H9 (cell line): ENCODE data around the gene ARNT2. TPM values are rescaled to one million over a fixed set of nuclear protein-coding genes. Genes with fewer than 3 reads are reported as not detected.
A peak's percentile ranks its signal among the peaks of the same experiment; 100 is the strongest.

ENCODE experiments used
- DNase-seq: peaks from one replicate; pipeline ENCODE4 v3.0.0-alpha.2; 2017
- H2AFZ ChIP-seq: one replicate; pipeline ENCODE4 v1.6.1; 2013; ENCODE audit warnings: mild to moderate bottlenecking, low read length, control low read depth, moderate library complexity
- H2AK5ac ChIP-seq: 2 replicates; pipeline ENCODE4 v1.6.1; 2013; ENCODE audit warnings: low read length, control low read depth, mixed read lengths; ENCODE audit not compliant: insufficient read length
- H2BK120ac ChIP-seq: one replicate; pipeline ENCODE4 v1.6.1; 2013; ENCODE audit warnings: low read depth, mild to moderate bottlenecking, low read length, control low read depth, inconsistent platforms; ENCODE audit not compliant: poor library complexity, severe bottlenecking
- H2BK12ac ChIP-seq: 2 replicates; pipeline ENCODE4 v1.6.1; 2013; ENCODE audit warnings: low read length, control low read depth, mixed read lengths, low read depth; ENCODE audit not compliant: insufficient read length
- H2BK15ac ChIP-seq: 2 replicates; pipeline ENCODE4 v1.6.1; 2013; ENCODE audit warnings: low read depth, low read length, control low read depth
- H2BK20ac ChIP-seq: one replicate; pipeline ENCODE4 v1.6.1; 2013; ENCODE audit warnings: low read depth, mild to moderate bottlenecking, low read length, control low read depth, inconsistent platforms; ENCODE audit not compliant: poor library complexity, severe bottlenecking
- H2BK5ac ChIP-seq: 2 replicates; pipeline ENCODE4 v1.6.1; 2013; ENCODE audit warnings: low read length, control low read depth, mixed read lengths; ENCODE audit not compliant: insufficient read length
- H3K14ac ChIP-seq: 2 replicates; pipeline ENCODE4 v1.6.1; 2013; ENCODE audit warnings: low read length, control low read depth; ENCODE audit not compliant: insufficient read depth
- H3K18ac ChIP-seq: 2 replicates; pipeline ENCODE4 v1.6.1; 2013; ENCODE audit warnings: low read depth, mild to moderate bottlenecking, mixed read lengths, low read length, control low read depth; ENCODE audit not compliant: insufficient read length
- H3K23ac ChIP-seq: 2 replicates; pipeline ENCODE4 v1.6.1; 2013; ENCODE audit warnings: low read length, control low read depth, mixed read lengths, low read depth; ENCODE audit not compliant: insufficient read length
- H3K23me2 ChIP-seq: 2 replicates; pipeline ENCODE4 v1.6.1; 2013; ENCODE audit warnings: low read depth, mild to moderate bottlenecking, mixed read lengths, low read length, control low read depth; ENCODE audit not compliant: insufficient read length, poor library complexity, severe bottlenecking
- H3K27ac ChIP-seq: 2 replicates; pipeline ENCODE4 v1.5.1; 2013; ENCODE audit warnings: low read length, control low read depth, mixed read lengths, low read depth; ENCODE audit not compliant: insufficient read length
- H3K27me3 ChIP-seq: 2 replicates; pipeline ENCODE4 v1.6.1; 2013; ENCODE audit warnings: low read length, control low read depth, inconsistent platforms; ENCODE audit not compliant: insufficient read depth
- H3K4ac ChIP-seq: 2 replicates; pipeline ENCODE4 v1.6.1; 2013; ENCODE audit warnings: low read depth, mild to moderate bottlenecking, control low read depth, inconsistent platforms, low read length, moderate library complexity
- H3K4me1 ChIP-seq: 2 replicates; pipeline ENCODE4 v1.6.1; 2013; ENCODE audit warnings: low read length, control low read depth, inconsistent platforms; ENCODE audit not compliant: insufficient read depth
- H3K4me2 ChIP-seq: 2 replicates; pipeline ENCODE4 v1.6.1; 2013; ENCODE audit warnings: low read length, control low read depth, mixed read lengths; ENCODE audit not compliant: insufficient read length, insufficient read depth
- H3K56ac ChIP-seq: 2 replicates; pipeline ENCODE4 v1.6.1; 2013; ENCODE audit warnings: low read depth, mild to moderate bottlenecking, mixed read lengths, low read length, control low read depth; ENCODE audit not compliant: insufficient read length
- H3K79me1 ChIP-seq: 2 replicates; pipeline ENCODE4 v1.6.1; 2013; ENCODE audit warnings: low read depth, mild to moderate bottlenecking, moderate library complexity, low read length, control low read depth, inconsistent platforms; ENCODE audit not compliant: insufficient read depth, poor library complexity, severe bottlenecking
- H3K79me2 ChIP-seq: 2 replicates; pipeline ENCODE4 v1.6.1; 2013; ENCODE audit warnings: low read length, control low read depth, inconsistent platforms; ENCODE audit not compliant: insufficient read depth
- H3K9ac ChIP-seq: 2 replicates; pipeline ENCODE4 v1.6.1; 2013; ENCODE audit warnings: low read length, control low read depth, mixed read lengths; ENCODE audit not compliant: insufficient read length; ENCODE audit errors: extremely low read depth
- H3K9me3 ChIP-seq: one replicate; pipeline ENCODE4 v1.6.1; 2013; ENCODE audit warnings: low read depth, low read length, inconsistent platforms; ENCODE audit not compliant: control insufficient read depth
- H3T11ph ChIP-seq: one replicate; pipeline ENCODE4 v1.6.1; 2013; ENCODE audit warnings: mild to moderate bottlenecking, low read length, control low read depth, inconsistent platforms
- H4K20me1 ChIP-seq: one replicate; pipeline ENCODE4 v1.6.1; 2013; ENCODE audit not compliant: control insufficient read depth, insufficient read length, insufficient read depth
- H4K5ac ChIP-seq: 2 replicates; pipeline ENCODE4 v1.6.1; 2013; ENCODE audit warnings: low read depth, mild to moderate bottlenecking, mixed read lengths, low read length, control low read depth; ENCODE audit not compliant: insufficient read length
- H4K8ac ChIP-seq: replicated peaks from 2 replicates; pipeline ENCODE4 v1.6.1; 2013; ENCODE audit warnings: low read length, control low read depth, mixed read lengths, low read depth; ENCODE audit not compliant: insufficient read length
- H4K91ac ChIP-seq: 2 replicates; pipeline ENCODE4 v1.6.1; 2013; ENCODE audit warnings: low read depth, mild to moderate bottlenecking, moderate library complexity, mixed read lengths, low read length, control low read depth; ENCODE audit not compliant: insufficient read length
- H3K27ac Mint-ChIP-seq, 3 experiments: 2 replicates in 2 of 3; 3 replicates in 1 of 3; pipeline ENCODE4 v1.8.0; 2020 to 2021; ENCODE audit warnings: mixed read lengths in 3 of 3, mild to moderate bottlenecking in 1 of 3, moderate library complexity in 1 of 3
- H3K27me3 Mint-ChIP-seq: 2 replicates; pipeline ENCODE4 v1.8.0; 2021; ENCODE audit warnings: low read depth, mild to moderate bottlenecking, moderate library complexity, mixed read lengths
- H3K36me3 Mint-ChIP-seq, 3 experiments: 2 replicates in 2 of 3; 3 replicates in 1 of 3; pipeline ENCODE4 v1.8.0; 2020 to 2021; ENCODE audit warnings: low read depth in 3 of 3, mixed read lengths in 3 of 3; ENCODE audit not compliant: insufficient read depth in 1 of 3
- H3K4me1 Mint-ChIP-seq, 2 experiments: 2 replicates each; pipeline ENCODE4 v1.8.0; 2020; ENCODE audit warnings: mixed read lengths in 2 of 2
- H3K4me3 Mint-ChIP-seq, 2 experiments: 2 replicates in 1 of 2; 3 replicates in 1 of 2; pipeline ENCODE4 v1.8.0; 2020 to 2021; ENCODE audit warnings: mild to moderate bottlenecking in 2 of 2, mixed read lengths in 2 of 2, moderate library complexity in 1 of 2
- H3K9me3 Mint-ChIP-seq, 2 experiments: 2 replicates in 1 of 2; 3 replicates in 1 of 2; pipeline ENCODE4 v1.8.0; 2020; ENCODE audit warnings: mild to moderate bottlenecking in 2 of 2, mixed read lengths in 2 of 2, moderate library complexity in 1 of 2
- WGBS: extraction: QIAGEN DNeasy Blood & Tissue Kit; methylation state at CpG from one replicate; pipeline ENCODE4 v1.1.7; 2013; ENCODE audit warnings: missing lambda C conversion rate, low lambda C conversion rate, mixed read lengths; ENCODE audit not compliant: insufficient read length; ENCODE audit errors: extremely low coverage; 5-methylcytosine and 5-hydroxymethylcytosine counted together
- total RNA-seq: library from RNA; stranded (reverse); gene quantifications from 2 replicates; pipeline ENCODE4 v1.2.1, GENCODE V29; 2021
- TF ChIP-seq, protein P1 (sequence below): fragments of 200-600 bp; sonication (generic); conservative IDR thresholded peaks from 3 replicates; pipeline ENCODE4 v1.8.0; 2021; ENCODE audit warnings: antibody characterized with exemption, mild to moderate bottlenecking

The ARNT2 gene
- total RNA-seq, 1 experiment from 2014 or later = 10.5 TPM

DNA sequence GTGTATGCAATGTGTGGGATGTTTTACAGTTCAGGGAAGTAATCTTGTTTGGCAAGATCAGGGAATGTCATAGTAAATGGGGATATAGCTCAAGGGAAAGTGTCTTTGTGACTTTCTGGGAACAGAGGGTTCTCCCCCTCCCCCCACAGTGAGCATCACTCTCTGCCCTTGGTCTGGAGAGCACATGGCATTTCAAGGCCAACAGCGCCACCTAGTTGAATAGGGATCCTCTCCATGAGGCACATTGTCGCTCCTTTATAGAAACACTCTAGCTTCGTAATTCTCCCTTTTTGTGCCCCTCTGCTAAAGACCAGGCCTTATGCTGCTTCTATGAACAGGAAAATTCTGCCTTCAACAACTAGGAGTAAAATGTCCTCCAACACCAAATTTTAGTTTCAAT lies 37.1 kb upstream of the ARNT2 start:
- no peak overlapping the region for H3K4me3 Mint-ChIP-seq
- H2BK12ac ChIP-seq = no peak overlapping the region
- H3K79me1 ChIP-seq = no peaks in the 10 kb centered on the region
- TF ChIP-seq, protein P1, sequence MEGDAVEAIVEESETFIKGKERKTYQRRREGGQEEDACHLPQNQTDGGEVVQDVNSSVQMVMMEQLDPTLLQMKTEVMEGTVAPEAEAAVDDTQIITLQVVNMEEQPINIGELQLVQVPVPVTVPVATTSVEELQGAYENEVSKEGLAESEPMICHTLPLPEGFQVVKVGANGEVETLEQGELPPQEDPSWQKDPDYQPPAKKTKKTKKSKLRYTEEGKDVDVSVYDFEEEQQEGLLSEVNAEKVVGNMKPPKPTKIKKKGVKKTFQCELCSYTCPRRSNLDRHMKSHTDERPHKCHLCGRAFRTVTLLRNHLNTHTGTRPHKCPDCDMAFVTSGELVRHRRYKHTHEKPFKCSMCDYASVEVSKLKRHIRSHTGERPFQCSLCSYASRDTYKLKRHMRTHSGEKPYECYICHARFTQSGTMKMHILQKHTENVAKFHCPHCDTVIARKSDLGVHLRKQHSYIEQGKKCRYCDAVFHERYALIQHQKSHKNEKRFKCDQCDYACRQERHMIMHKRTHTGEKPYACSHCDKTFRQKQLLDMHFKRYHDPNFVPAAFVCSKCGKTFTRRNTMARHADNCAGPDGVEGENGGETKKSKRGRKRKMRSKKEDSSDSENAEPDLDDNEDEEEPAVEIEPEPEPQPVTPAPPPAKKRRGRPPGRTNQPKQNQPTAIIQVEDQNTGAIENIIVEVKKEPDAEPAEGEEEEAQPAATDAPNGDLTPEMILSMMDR = peak; percentile 70
- no peak overlapping the region for H2BK120ac ChIP-seq
- H3K27me3 ChIP-seq = no peaks in the 10 kb centered on the region
- H3K23me2 ChIP-seq = no peaks in the 10 kb centered on the region
- H4K20me1 ChIP-seq = no peaks in the 10 kb centered on the region
- H2BK15ac ChIP-seq = no peak overlapping the region
- H3T11ph ChIP-seq = no peak overlapping the region
- H3K14ac ChIP-seq = no peak overlapping the region
- no peak overlapping the region for H2AK5ac ChIP-seq
- H4K5ac ChIP-seq = no peak overlapping the region
- no peaks in the 10 kb centered on the region for H3K4me1 ChIP-seq
- no peak overlapping the region for H3K56ac ChIP-seq
- no peak overlapping the region; a peak in 1 of 7 replicates for H3K27ac Mint-ChIP-seq
- no peak overlapping the region for H4K8ac ChIP-seq
- H3K4me1 Mint-ChIP-seq = no peaks in the 10 kb centered on the region
- no peak overlapping the region for H3K4ac ChIP-seq
- no peak overlapping the region for H2AFZ ChIP-seq
- peak; percentile 62 for DNase-seq
- WGBS = no CpG with 5 or more reads among the region's 3 CpGs
- no peak overlapping the region for H3K27ac ChIP-seq
- no peak overlapping the region for H3K9ac ChIP-seq
- peaks cover 8 to 27% (median 10%) of the 10 kb centered on the region in 3 experiments; a peak in 6 of 7 replicates for H3K36me3 Mint-ChIP-seq
- peaks cover 18% of the 10 kb centered on the region for H3K9me3 ChIP-seq
- no peak overlapping the region for H2BK5ac ChIP-seq
- H3K79me2 ChIP-seq = no peaks in the 10 kb centered on the region
- H3K9me3 Mint-ChIP-seq = peaks cover 27 to 39% of the 10 kb centered on the region in 2 experiments
- no peak overlapping the region for H2BK20ac ChIP-seq
- no peak overlapping the region for H3K23ac ChIP-seq
- H4K91ac ChIP-seq = no peak overlapping the region
- H3K4me2 ChIP-seq = no peak overlapping the region
- H3K27me3 Mint-ChIP-seq = peaks cover 16% of the 10 kb centered on the region
- no peak overlapping the region for H3K18ac ChIP-seq
